K562 (cell line): ENCODE measurements around the gene ZWINT. TPM values are rescaled to one million over a fixed set of nuclear protein-coding genes. Genes with fewer than 3 reads are reported as not detected.
A peak's percentile ranks its signal among the peaks of the same experiment; 100 is the strongest.

Experiments
- BCOR ChIP-seq: fragments of 450-650 bp; IDR thresholded peaks from 2 replicates; pipeline ENCODE4 v1.6.1; 2016
- CBFB ChIP-seq: sonication (generic); formaldehyde crosslinking; IDR thresholded peaks from 2 replicates; pipeline ENCODE4 v1.4.0; 2020; ENCODE audit warnings: mild to moderate bottlenecking, missing genetic modification reagents
- DDX20 ChIP-seq: fragments of 450-650 bp; IDR thresholded peaks from 2 replicates; pipeline ENCODE4 v1.6.1; 2016; ENCODE audit warnings: missing genetic modification characterization, low read depth, mild to moderate bottlenecking, missing compliant biosample characterization, moderate library complexity
- EHMT2 ChIP-seq: fragments of 450-650 bp; IDR thresholded peaks from 2 replicates; pipeline ENCODE4 v1.6.1; 2018; ENCODE audit warnings: antibody characterized with exemption
- FOXK1 ChIP-seq: sonication (generic); formaldehyde crosslinking; IDR thresholded peaks from 2 replicates; pipeline ENCODE4 v1.8.0; 2022; ENCODE audit warnings: missing genetic modification reagents, mild to moderate bottlenecking, borderline replicate concordance
- GABPB1 ChIP-seq: sonication (generic); formaldehyde crosslinking; IDR thresholded peaks from 2 replicates; pipeline ENCODE4 v1.8.0; 2022; ENCODE audit warnings: mild to moderate bottlenecking, missing genetic modification reagents
- GTF2A2 ChIP-seq: IDR thresholded peaks from 2 replicates; pipeline ENCODE4 v1.6.1; 2016; ENCODE audit warnings: mild to moderate bottlenecking, missing genetic modification characterization, missing compliant biosample characterization
- TAF7 ChIP-seq: fragments of 450-650 bp; IDR thresholded peaks from 2 replicates; pipeline ENCODE4 v1.6.1; 2016; ENCODE audit warnings: missing genetic modification characterization, missing compliant biosample characterization
- U2AF1 ChIP-seq: fragments of 200-400 bp; formaldehyde crosslinking; optimal IDR thresholded peaks from 2 replicates; pipeline ENCODE3; 2017; ENCODE audit warnings: mild to moderate bottlenecking, low read depth, low read length, moderate library complexity
- ZBED1 ChIP-seq: IDR thresholded peaks from 2 replicates; pipeline ENCODE4 v1.6.1; 2014
- ZC3H8 ChIP-seq: fragments of 450-650 bp; IDR thresholded peaks from 2 replicates; pipeline ENCODE4 v1.6.1; 2017
- polyA plus RNA-seq, 8 experiments: library from polyadenylated mRNA; depleted of rRNA in 4 of 8; stranded (reverse) in 5 of 8; unstranded in 3 of 8; fragments of >200 nt; fragmentation: Nextera tagmentation in 2 of 8; fragmentation: Illumina TruSeq in 1 of 8; extraction: Ambion mirVana in 2 of 8; extraction: Trizol in 1 of 8; gene quantifications; 2 replicates each; pipeline versions ENCODE4 v1.2.1 to v1.2.3, GENCODE V29; 2011 to 2014; ENCODE audit warnings: inconsistent platforms in 1 of 8, missing spikeins in 1 of 8
- total RNA-seq, 7 experiments: library from RNA; depleted of rRNA in 6 of 7; stranded (reverse); fragments of >200 nt in 6 of 7; fragmentation: Illumina TruSeq in 2 of 7; extraction: Trizol in 2 of 7; gene quantifications; 2 replicates each; pipeline versions ENCODE4 v1.2.1 to v1.2.3, GENCODE V29; 2011 to 2021; ENCODE audit warnings: low replicate concordance in 1 of 7
- TF ChIP-seq, protein P1 (sequence below): fragments of 450-650 bp; IDR thresholded peaks from 2 replicates; pipeline ENCODE4 v1.6.1; 2018; ENCODE audit not compliant: partially characterized antibody
- TF ChIP-seq, protein P2 (sequence below): fragments of 200-800 bp; sonication (Bioruptor generic); IDR thresholded peaks from 2 replicates; pipeline ENCODE4 v1.6.1; 2016; ENCODE audit warnings: missing genetic modification characterization, missing compliant biosample characterization
- TF ChIP-seq, protein P3 (sequence below): sonication (generic); formaldehyde crosslinking; IDR thresholded peaks from 2 replicates; pipeline ENCODE4 v1.8.0; 2023; ENCODE audit warnings: missing genetic modification reagents, mild to moderate bottlenecking, borderline replicate concordance

Gene ZWINT
- total and polyA plus RNA-seq, 9 of the 15 experiments (the other 6 are each of a cell fraction or from before 2014, with no cell fraction given): 122 to 245 (median 160) TPM

- TF ChIP-seq, protein P1, sequence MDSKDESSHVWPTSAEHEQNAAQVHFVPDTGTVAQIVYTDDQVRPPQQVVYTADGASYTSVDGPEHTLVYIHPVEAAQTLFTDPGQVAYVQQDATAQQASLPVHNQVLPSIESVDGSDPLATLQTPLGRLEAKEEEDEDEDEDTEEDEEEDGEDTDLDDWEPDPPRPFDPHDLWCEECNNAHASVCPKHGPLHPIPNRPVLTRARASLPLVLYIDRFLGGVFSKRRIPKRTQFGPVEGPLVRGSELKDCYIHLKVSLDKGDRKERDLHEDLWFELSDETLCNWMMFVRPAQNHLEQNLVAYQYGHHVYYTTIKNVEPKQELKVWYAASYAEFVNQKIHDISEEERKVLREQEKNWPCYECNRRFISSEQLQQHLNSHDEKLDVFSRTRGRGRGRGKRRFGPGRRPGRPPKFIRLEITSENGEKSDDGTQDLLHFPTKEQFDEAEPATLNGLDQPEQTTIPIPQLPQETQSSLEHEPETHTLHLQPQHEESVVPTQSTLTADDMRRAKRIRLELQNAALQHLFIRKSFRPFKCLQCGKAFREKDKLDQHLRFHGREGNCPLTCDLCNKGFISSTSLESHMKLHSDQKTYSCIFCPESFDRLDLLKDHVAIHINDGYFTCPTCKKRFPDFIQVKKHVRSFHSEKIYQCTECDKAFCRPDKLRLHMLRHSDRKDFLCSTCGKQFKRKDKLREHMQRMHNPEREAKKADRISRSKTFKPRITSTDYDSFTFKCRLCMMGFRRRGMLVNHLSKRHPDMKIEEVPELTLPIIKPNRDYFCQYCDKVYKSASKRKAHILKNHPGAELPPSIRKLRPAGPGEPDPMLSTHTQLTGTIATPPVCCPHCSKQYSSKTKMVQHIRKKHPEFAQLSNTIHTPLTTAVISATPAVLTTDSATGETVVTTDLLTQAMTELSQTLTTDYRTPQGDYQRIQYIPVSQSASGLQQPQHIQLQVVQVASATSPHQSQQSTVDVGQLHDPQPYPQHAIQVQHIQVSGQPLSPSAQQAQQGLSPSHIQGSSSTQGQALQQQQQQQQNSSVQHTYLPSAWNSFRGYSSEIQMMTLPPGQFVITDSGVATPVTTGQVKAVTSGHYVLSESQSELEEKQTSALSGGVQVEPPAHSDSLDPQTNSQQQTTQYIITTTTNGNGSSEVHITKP: no peak
- TF ChIP-seq CBFB (CRISPR knock-in tag) (no peak), TAF7 (peak; percentile 67), GABPB1 (0 out of 2 replicates have a peak, but pooled peaks have one; percentile 0), GTF2A2 (tag) (no peak), ZC3H8 (no peak), BCOR (no peak), ZBED1 (0 out of 2 replicates have a peak, but pooled peaks have one; percentile 65), EHMT2 (no peak), FOXK1 (no peak), U2AF1 (no peak), DDX20 (no peak)
- TF ChIP-seq, protein P2, sequence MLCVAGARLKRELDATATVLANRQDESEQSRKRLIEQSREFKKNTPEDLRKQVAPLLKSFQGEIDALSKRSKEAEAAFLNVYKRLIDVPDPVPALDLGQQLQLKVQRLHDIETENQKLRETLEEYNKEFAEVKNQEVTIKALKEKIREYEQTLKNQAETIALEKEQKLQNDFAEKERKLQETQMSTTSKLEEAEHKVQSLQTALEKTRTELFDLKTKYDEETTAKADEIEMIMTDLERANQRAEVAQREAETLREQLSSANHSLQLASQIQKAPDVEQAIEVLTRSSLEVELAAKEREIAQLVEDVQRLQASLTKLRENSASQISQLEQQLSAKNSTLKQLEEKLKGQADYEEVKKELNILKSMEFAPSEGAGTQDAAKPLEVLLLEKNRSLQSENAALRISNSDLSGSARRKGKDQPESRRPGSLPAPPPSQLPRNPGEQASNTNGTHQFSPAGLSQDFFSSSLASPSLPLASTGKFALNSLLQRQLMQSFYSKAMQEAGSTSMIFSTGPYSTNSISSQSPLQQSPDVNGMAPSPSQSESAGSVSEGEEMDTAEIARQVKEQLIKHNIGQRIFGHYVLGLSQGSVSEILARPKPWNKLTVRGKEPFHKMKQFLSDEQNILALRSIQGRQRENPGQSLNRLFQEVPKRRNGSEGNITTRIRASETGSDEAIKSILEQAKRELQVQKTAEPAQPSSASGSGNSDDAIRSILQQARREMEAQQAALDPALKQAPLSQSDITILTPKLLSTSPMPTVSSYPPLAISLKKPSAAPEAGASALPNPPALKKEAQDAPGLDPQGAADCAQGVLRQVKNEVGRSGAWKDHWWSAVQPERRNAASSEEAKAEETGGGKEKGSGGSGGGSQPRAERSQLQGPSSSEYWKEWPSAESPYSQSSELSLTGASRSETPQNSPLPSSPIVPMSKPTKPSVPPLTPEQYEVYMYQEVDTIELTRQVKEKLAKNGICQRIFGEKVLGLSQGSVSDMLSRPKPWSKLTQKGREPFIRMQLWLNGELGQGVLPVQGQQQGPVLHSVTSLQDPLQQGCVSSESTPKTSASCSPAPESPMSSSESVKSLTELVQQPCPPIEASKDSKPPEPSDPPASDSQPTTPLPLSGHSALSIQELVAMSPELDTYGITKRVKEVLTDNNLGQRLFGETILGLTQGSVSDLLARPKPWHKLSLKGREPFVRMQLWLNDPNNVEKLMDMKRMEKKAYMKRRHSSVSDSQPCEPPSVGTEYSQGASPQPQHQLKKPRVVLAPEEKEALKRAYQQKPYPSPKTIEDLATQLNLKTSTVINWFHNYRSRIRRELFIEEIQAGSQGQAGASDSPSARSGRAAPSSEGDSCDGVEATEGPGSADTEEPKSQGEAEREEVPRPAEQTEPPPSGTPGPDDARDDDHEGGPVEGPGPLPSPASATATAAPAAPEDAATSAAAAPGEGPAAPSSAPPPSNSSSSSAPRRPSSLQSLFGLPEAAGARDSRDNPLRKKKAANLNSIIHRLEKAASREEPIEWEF (CRISPR knock-in tag): no peak
- TF ChIP-seq, protein P3, sequence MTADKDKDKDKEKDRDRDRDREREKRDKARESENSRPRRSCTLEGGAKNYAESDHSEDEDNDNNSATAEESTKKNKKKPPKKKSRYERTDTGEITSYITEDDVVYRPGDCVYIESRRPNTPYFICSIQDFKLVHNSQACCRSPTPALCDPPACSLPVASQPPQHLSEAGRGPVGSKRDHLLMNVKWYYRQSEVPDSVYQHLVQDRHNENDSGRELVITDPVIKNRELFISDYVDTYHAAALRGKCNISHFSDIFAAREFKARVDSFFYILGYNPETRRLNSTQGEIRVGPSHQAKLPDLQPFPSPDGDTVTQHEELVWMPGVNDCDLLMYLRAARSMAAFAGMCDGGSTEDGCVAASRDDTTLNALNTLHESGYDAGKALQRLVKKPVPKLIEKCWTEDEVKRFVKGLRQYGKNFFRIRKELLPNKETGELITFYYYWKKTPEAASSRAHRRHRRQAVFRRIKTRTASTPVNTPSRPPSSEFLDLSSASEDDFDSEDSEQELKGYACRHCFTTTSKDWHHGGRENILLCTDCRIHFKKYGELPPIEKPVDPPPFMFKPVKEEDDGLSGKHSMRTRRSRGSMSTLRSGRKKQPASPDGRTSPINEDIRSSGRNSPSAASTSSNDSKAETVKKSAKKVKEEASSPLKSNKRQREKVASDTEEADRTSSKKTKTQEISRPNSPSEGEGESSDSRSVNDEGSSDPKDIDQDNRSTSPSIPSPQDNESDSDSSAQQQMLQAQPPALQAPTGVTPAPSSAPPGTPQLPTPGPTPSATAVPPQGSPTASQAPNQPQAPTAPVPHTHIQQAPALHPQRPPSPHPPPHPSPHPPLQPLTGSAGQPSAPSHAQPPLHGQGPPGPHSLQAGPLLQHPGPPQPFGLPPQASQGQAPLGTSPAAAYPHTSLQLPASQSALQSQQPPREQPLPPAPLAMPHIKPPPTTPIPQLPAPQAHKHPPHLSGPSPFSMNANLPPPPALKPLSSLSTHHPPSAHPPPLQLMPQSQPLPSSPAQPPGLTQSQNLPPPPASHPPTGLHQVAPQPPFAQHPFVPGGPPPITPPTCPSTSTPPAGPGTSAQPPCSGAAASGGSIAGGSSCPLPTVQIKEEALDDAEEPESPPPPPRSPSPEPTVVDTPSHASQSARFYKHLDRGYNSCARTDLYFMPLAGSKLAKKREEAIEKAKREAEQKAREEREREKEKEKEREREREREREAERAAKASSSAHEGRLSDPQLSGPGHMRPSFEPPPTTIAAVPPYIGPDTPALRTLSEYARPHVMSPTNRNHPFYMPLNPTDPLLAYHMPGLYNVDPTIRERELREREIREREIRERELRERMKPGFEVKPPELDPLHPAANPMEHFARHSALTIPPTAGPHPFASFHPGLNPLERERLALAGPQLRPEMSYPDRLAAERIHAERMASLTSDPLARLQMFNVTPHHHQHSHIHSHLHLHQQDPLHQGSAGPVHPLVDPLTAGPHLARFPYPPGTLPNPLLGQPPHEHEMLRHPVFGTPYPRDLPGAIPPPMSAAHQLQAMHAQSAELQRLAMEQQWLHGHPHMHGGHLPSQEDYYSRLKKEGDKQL (CRISPR knock-in tag): no peak
Measured at GRCh38 chr10:56360967-56361612, at the start of gene ZWINT (continued).
